ENCODE measurements around the gene KIF26B.

- TF ChIP-seq SRF (IDR thresholded peaks at IDR 0.05; ENCODE audit: low read depth in 2 of 2, low read length in 2 of 2) (no peak), STAT1 (conservative IDR thresholded peaks at IDR 0.05) (no peak), MTA3 (IDR thresholded peaks at IDR 0.05; ENCODE audit: borderline replicate concordance, low read length) (no peak), RBBP5 (conservative IDR thresholded peaks at IDR 0.05) (no peak), MYB (IDR thresholded peaks at IDR 0.05; ENCODE audit: borderline replicate concordance, low read depth, low read length) (no peak)
These were observed 6.1 kb downstream of the KIF26B start for GRCh38 chr1:245160741-245161400.
